Ovary (tissue), 3 donors: ENCODE measurements around the gene BCAS1.

Experiments used
- CTCF ChIP-seq, 3 donors: fragments of 450-650 bp in 2 of 3; fragments of 200-600 bp in 1 of 3; IDR thresholded peaks; one replicate each; pipeline versions ENCODE4 v1.5.1 to v1.8.0; 2016 to 2022; ENCODE audit warnings: antibody characterized with exemption in 3 of 3, mild to moderate bottlenecking in 1 of 3
- POLR2A ChIP-seq: fragments of 450-650 bp; IDR thresholded peaks from one replicate; pipeline ENCODE4 v1.6.1; 2017; ENCODE audit warnings: antibody characterized with exemption, mild to moderate bottlenecking, moderate library complexity
- donor health status: DM: no; HTN: no; CAD: no.

- TF ChIP-seq CTCF (IDR thresholded peaks at IDR 0.05) (no peak), POLR2A (no peak)
Observed at GRCh38 chr20:54002056-54002575, 68.3 kb downstream of the BCAS1 start.
